ENCODE measurements around the gene ATXN1.
"Not testable (repeated sequence)": the region's sequence is repeated elsewhere in the genome, so short reads cannot be mapped to it uniquely, and the experiment has no call there.

The ATXN1 gene

GRCh38 chr6:16406966-16407365, 354.3 kb downstream of the ATXN1 start:
- no peak for DNase-seq (ENCODE audit: low spot score)

GRCh38 chr6:16406538-16406937, 354.7 kb downstream of the ATXN1 start:
- not testable (repeated sequence) for DNase-seq (ENCODE audit: low spot score)

- no peak for DNase-seq (ENCODE audit: low spot score)
Observed at GRCh38 chr6:16405375-16405774, 355.9 kb downstream of the ATXN1 start.

- no peak for DNase-seq (ENCODE audit: low spot score)
Observed at GRCh38 chr6:16404456-16404855, 356.8 kb downstream of the ATXN1 start.

- DNase-seq (ENCODE audit: low spot score), result no peak
Observed at GRCh38 chr6:16403831-16404230, 357.4 kb downstream of the ATXN1 start.

- DNase-seq (ENCODE audit: low spot score), result no peak
Observed at GRCh38 chr6:16402581-16402900, 358.7 kb downstream of the ATXN1 start.

GRCh38 chr6:16400248-16400760, 361.0 kb downstream of the ATXN1 start:
- DNase-seq (ENCODE audit: low spot score), result no peak

- DNase-seq (ENCODE audit: low spot score), result no peak
Observed at GRCh38 chr6:16399695-16400094, 361.6 kb downstream of the ATXN1 start.

- no peak for DNase-seq (ENCODE audit: low spot score)
Observed at GRCh38 chr6:16399158-16399557, 362.1 kb downstream of the ATXN1 start.

- DNase-seq (ENCODE audit: low spot score), result no peak
Observed at GRCh38 chr6:16398587-16398986, 362.7 kb downstream of the ATXN1 start.

GRCh38 chr6:16397623-16398022, 363.6 kb downstream of the ATXN1 start:
- DNase-seq (ENCODE audit: low spot score), result no peak

GRCh38 chr6:16396497-16397319, 364.6 kb downstream of the ATXN1 start:
- DNase-seq (ENCODE audit: low spot score), result no peak

GRCh38 chr6:16394632-16395031, 366.6 kb downstream of the ATXN1 start:
- DNase-seq (ENCODE audit: low spot score), result no peak

GRCh38 chr6:16393326-16393725, 367.9 kb downstream of the ATXN1 start:
- DNase-seq (ENCODE audit: low spot score), result no peak

GRCh38 chr6:16392010-16392409, 369.2 kb downstream of the ATXN1 start:
- no peak for DNase-seq (ENCODE audit: low spot score)

- no peak for DNase-seq (ENCODE audit: low spot score)
Observed at GRCh38 chr6:16391451-16391912, 369.8 kb downstream of the ATXN1 start.

GRCh38 chr6:16390909-16391450, 370.3 kb downstream of the ATXN1 start:
- DNase-seq (ENCODE audit: low spot score), result not testable (repeated sequence)

GRCh38 chr6:16389642-16390041, 371.6 kb downstream of the ATXN1 start:
- no peak for DNase-seq (ENCODE audit: low spot score)

- no peak for DNase-seq (ENCODE audit: low spot score)
Observed at GRCh38 chr6:16388488-16388887, 372.8 kb downstream of the ATXN1 start.

GRCh38 chr6:16386057-16386456, 375.2 kb downstream of the ATXN1 start:
- DNase-seq (ENCODE audit: low spot score), result no peak

- no peak for DNase-seq (ENCODE audit: low spot score)
Observed at GRCh38 chr6:16383607-16384206, 377.6 kb downstream of the ATXN1 start.

GRCh38 chr6:16381968-16382367, 379.3 kb downstream of the ATXN1 start:
- not testable (repeated sequence) for DNase-seq (ENCODE audit: low spot score)

GRCh38 chr6:16380220-16380809, 380.9 kb downstream of the ATXN1 start:
- DNase-seq (ENCODE audit: low spot score), result no peak
